GM06990 (cell line): ENCODE measurements around the gene CCDC144A.
"Not testable (repeated sequence)": the region's sequence is repeated elsewhere in the genome, so short reads cannot be mapped to it uniquely, and the experiment has no call there.

ENCODE experiments used
- DNase-seq: peaks from one replicate; pipeline ENCODE4 v3.0.0-alpha.2; 2011; ENCODE audit not compliant: insufficient read length; ENCODE audit errors: extremely low read depth
- H3K27me3 ChIP-seq: replicated peaks from 2 replicates; pipeline ENCODE4 v1.6.0; 2011; ENCODE audit warnings: low read length; ENCODE audit not compliant: control insufficient read depth, insufficient read depth
- H3K36me3 ChIP-seq: 2 replicates; pipeline ENCODE4 v1.5.1; 2011; ENCODE audit warnings: low read length; ENCODE audit not compliant: control insufficient read depth, insufficient read depth
- H3K4me3 ChIP-seq: replicated peaks from 2 replicates; pipeline ENCODE4 v1.5.1; 2011; ENCODE audit warnings: low read depth, mild to moderate bottlenecking, control low read depth, low read length
- CTCF ChIP-seq: IDR thresholded peaks from 2 replicates; pipeline ENCODE4 v1.5.1; 2011; ENCODE audit warnings: low read length, control low read depth, mild to moderate bottlenecking, inconsistent platforms; ENCODE audit not compliant: insufficient read depth, poor library complexity, severe bottlenecking

The CCDC144A gene

GRCh38 chr17:16662936-16663335, 27.1 kb upstream of the CCDC144A start:
- H3K27me3 ChIP-seq, result no peaks in the 10 kb centered on the region; the same call in 1 of the 2 replicates
- no peak for TF ChIP-seq CTCF
- DNase-seq, result no peak
- H3K4me3 ChIP-seq, result no peak overlapping the region
- no peaks in the 10 kb centered on the region for H3K36me3 ChIP-seq

GRCh38 chr17:16666553-16666906, 23.5 kb upstream of the CCDC144A start:
- not testable (repeated sequence) for H3K27me3 ChIP-seq, H3K4me3 ChIP-seq, DNase-seq, H3K36me3 ChIP-seq

- H3K4me3 ChIP-seq, H3K27me3 ChIP-seq, H3K36me3 ChIP-seq, DNase-seq: not testable (repeated sequence)
Measured at GRCh38 chr17:16666907-16667636, 23.0 kb upstream of the CCDC144A start.

GRCh38 chr17:16676676-16677268, 13.3 kb upstream of the CCDC144A start:
- Histone ChIP-seq H3K36me3 (no peaks in the 10 kb centered on the region), H3K4me3 (no peak overlapping the region), H3K27me3 (no peaks in the 10 kb centered on the region)
- no peak for DNase-seq
- TF ChIP-seq CTCF, result no peak

- not testable (repeated sequence) for DNase-seq, H3K4me3 ChIP-seq, H3K27me3 ChIP-seq, H3K36me3 ChIP-seq
Measured at GRCh38 chr17:16683290-16684138, 6.5 kb upstream of the CCDC144A start.

- H3K27me3 ChIP-seq, H3K4me3 ChIP-seq, H3K36me3 ChIP-seq, DNase-seq: not testable (repeated sequence)
Measured at GRCh38 chr17:16686019-16686418, 4.0 kb upstream of the CCDC144A start.

GRCh38 chr17:16687151-16687550, 2.9 kb upstream of the CCDC144A start:
- H3K4me3 ChIP-seq, DNase-seq, H3K27me3 ChIP-seq, H3K36me3 ChIP-seq: not testable (repeated sequence)

GRCh38 chr17:16690447-16690846, 406 bp downstream of the CCDC144A start:
- DNase-seq, H3K4me3 ChIP-seq, H3K27me3 ChIP-seq, H3K36me3 ChIP-seq: not testable (repeated sequence)

- not testable (repeated sequence) for H3K36me3 ChIP-seq
Measured at GRCh38 chr17:16697603-16698002, 7.6 kb downstream of the CCDC144A start.

GRCh38 chr17:16745492-16746203, 55.6 kb downstream of the CCDC144A start:
- DNase-seq, H3K36me3 ChIP-seq, H3K4me3 ChIP-seq, H3K27me3 ChIP-seq: not testable (repeated sequence)

More at GRCh38 chr17:16697603-16698002, 7.6 kb downstream of the CCDC144A start:
- H3K4me3 ChIP-seq, H3K27me3 ChIP-seq, DNase-seq: not testable (repeated sequence)

- H3K4me3 ChIP-seq, DNase-seq, H3K27me3 ChIP-seq, H3K36me3 ChIP-seq: not testable (repeated sequence)
Measured at GRCh38 chr17:16746571-16746970, 56.5 kb downstream of the CCDC144A start.
